ENCODE measurements around the gene DCP1B. TPM values are rescaled to one million over a fixed set of nuclear protein-coding genes. Genes with fewer than 3 reads are reported as not detected.

DCP1B gene
- total and polyA plus RNA-seq, 2 experiments from 2014 or later: 16.5 to 18.1 TPM

GRCh38 chr12:1918081-1918883, 86.0 kb downstream of the DCP1B start, which contains the start of gene CACNA2D4:
TSS of gene CACNA2D4 (minus strand) at chr12:1918652. CDS start at chr12:1918473, 179 bp downstream.
- Histone ChIP-seq H3K4me1 (ENCODE audit: insufficient read depth) (no peaks in the 10 kb centered on the region), H2AFZ (no peak within 1 kb of the TSS), H3K27me3 (replicated peaks; ENCODE audit: insufficient read depth) (peaks cover 16% of the 10 kb centered on the region; the same call in 1 of the 2 replicates), H3K9me3 (ENCODE audit: low read depth) (no peaks in the 10 kb centered on the region), H3K9me2 (ENCODE audit: insufficient read depth) (no peaks in the 10 kb centered on the region), H3K9ac (no peak within 1 kb of the TSS), H3K79me2 (ENCODE audit: insufficient read depth) (no peaks in the 10 kb centered on the region), H3K4me2 (ENCODE audit: unreplicated experiment) (no peak within 1 kb of the TSS), H3K27ac (no peak within 1 kb of the TSS), H3K4me3 (no peak within 1 kb of the TSS), H4K20me1 (ENCODE audit: insufficient read depth) (no peaks in the 10 kb centered on the region), H3K36me3 (ENCODE audit: low read depth) (no peaks in the 10 kb centered on the region), H3F3A (ENCODE audit: insufficient read depth) (no peaks in the 10 kb centered on the region)
- TF ChIP-seq EZH2phosphoT487 (IDR thresholded peaks at IDR 0.05; ENCODE audit: insufficient read depth, low read depth): no peak
- TF ChIP-seq EZH2 (IDR thresholded peaks at IDR 0.05; ENCODE audit: insufficient read depth, poor library complexity, severe bottlenecking): no peak
- DNase-seq: no peak
- WGBS, 2 experiments (ENCODE audit: low coverage in 1 of 2, low lambda C conversion rate in 2 of 2, missing lambda C conversion rate in 2 of 2): 42 to 43% methylated on average over 13 to 18 of the region's 18 CpGs
- in situ Hi-C loops (cut with MboI): no loop called here

GRCh38 chr12:1917172-1918070, 86.8 kb downstream of the DCP1B start:
- Histone ChIP-seq H3K36me3 (ENCODE audit: low read depth) (no peaks in the 10 kb centered on the region), H3K79me2 (ENCODE audit: insufficient read depth) (no peaks in the 10 kb centered on the region), H3K9me3 (ENCODE audit: low read depth) (no peaks in the 10 kb centered on the region), H3K9me2 (ENCODE audit: insufficient read depth) (no peaks in the 10 kb centered on the region), H2AFZ (no peak overlapping the region), H3K27ac (no peak overlapping the region), H3F3A (ENCODE audit: insufficient read depth) (no peaks in the 10 kb centered on the region), H4K20me1 (ENCODE audit: insufficient read depth) (no peaks in the 10 kb centered on the region), H3K4me2 (ENCODE audit: unreplicated experiment) (no peak overlapping the region), H3K9ac (no peak overlapping the region), H3K4me3 (no peak overlapping the region), H3K27me3 (replicated peaks; ENCODE audit: insufficient read depth) (peaks cover 16% of the 10 kb centered on the region; the same call in 1 of the 2 replicates), H3K4me1 (ENCODE audit: insufficient read depth) (no peaks in the 10 kb centered on the region)
- in situ Hi-C loops (cut with MboI): no loop called here
- TF ChIP-seq EZH2 (IDR thresholded peaks at IDR 0.05; ENCODE audit: insufficient read depth, poor library complexity, severe bottlenecking): no peak
- TF ChIP-seq EZH2phosphoT487 (IDR thresholded peaks at IDR 0.05; ENCODE audit: insufficient read depth, low read depth): no peak
- DNase-seq: no peak
- 64 to 73% methylated on average over 22 of the region's 22 CpGs for WGBS, 2 experiments (ENCODE audit: low coverage in 1 of 2, low lambda C conversion rate in 2 of 2, missing lambda C conversion rate in 2 of 2)

- no peaks in the 10 kb centered on the region for H3K4me1 ChIP-seq (ENCODE audit: insufficient read depth)
- no peak overlapping the region for H3K9ac ChIP-seq
- H3K9me2 ChIP-seq (ENCODE audit: insufficient read depth): no peaks in the 10 kb centered on the region
- H3K27me3 ChIP-seq (replicated peaks; ENCODE audit: insufficient read depth): peaks cover 16% of the 10 kb centered on the region; the same call in 1 of the 2 replicates
- 44 to 60% methylated on average over 17 to 18 of the region's 18 CpGs for WGBS, 2 experiments (ENCODE audit: low coverage in 1 of 2, low lambda C conversion rate in 2 of 2, missing lambda C conversion rate in 2 of 2)
- no peak for TF ChIP-seq EZH2 (IDR thresholded peaks at IDR 0.05; ENCODE audit: insufficient read depth, poor library complexity, severe bottlenecking)
- no peak for TF ChIP-seq EZH2phosphoT487 (IDR thresholded peaks at IDR 0.05; ENCODE audit: insufficient read depth, low read depth)
- H4K20me1 ChIP-seq (ENCODE audit: insufficient read depth): no peaks in the 10 kb centered on the region
- no peaks in the 10 kb centered on the region for H3K9me3 ChIP-seq (ENCODE audit: low read depth)
- H3F3A ChIP-seq (ENCODE audit: insufficient read depth): no peaks in the 10 kb centered on the region
- no peaks in the 10 kb centered on the region for H3K36me3 ChIP-seq (ENCODE audit: low read depth)
- H3K4me3 ChIP-seq: no peak overlapping the region
- in situ Hi-C loops (cut with MboI): no loop called here
- DNase-seq: no peak
- H3K4me2 ChIP-seq (ENCODE audit: unreplicated experiment): no peak overlapping the region
- no peaks in the 10 kb centered on the region for H3K79me2 ChIP-seq (ENCODE audit: insufficient read depth)
- H2AFZ ChIP-seq: no peak overlapping the region
- H3K27ac ChIP-seq: no peak overlapping the region
Measured at GRCh38 chr12:1916371-1917171, 87.7 kb downstream of the DCP1B start.
